ENCODE measurements around the gene SLC35F1.

DNA sequence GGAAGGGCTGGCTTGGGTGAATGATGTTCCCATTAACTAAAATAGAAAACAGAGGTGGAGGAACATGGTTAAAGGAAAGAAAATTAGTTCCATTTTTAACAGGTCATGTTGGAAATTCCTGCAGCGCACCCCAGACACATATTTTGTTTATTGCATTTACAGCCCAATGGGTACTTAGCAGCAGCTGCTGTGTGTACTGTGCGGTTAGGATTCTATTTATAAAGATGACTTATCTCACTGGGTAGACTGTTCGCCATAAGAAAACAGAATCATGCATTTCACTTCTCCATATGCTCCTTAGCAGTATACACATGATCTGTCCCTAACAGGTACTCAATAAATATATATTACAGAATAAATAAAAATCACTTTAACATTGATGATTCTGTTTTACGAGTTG lies 135.8 kb downstream of the SLC35F1 start:
- TF ChIP-seq, protein P1, sequence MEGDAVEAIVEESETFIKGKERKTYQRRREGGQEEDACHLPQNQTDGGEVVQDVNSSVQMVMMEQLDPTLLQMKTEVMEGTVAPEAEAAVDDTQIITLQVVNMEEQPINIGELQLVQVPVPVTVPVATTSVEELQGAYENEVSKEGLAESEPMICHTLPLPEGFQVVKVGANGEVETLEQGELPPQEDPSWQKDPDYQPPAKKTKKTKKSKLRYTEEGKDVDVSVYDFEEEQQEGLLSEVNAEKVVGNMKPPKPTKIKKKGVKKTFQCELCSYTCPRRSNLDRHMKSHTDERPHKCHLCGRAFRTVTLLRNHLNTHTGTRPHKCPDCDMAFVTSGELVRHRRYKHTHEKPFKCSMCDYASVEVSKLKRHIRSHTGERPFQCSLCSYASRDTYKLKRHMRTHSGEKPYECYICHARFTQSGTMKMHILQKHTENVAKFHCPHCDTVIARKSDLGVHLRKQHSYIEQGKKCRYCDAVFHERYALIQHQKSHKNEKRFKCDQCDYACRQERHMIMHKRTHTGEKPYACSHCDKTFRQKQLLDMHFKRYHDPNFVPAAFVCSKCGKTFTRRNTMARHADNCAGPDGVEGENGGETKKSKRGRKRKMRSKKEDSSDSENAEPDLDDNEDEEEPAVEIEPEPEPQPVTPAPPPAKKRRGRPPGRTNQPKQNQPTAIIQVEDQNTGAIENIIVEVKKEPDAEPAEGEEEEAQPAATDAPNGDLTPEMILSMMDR (optimal IDR thresholded peaks at IDR 0.05 in 1 of 3, IDR thresholded peaks at IDR 0.05 in 1 of 3, conservative IDR thresholded peaks at IDR 0.05 in 1 of 3; ENCODE audit: extremely low read depth in 1 of 3, insufficient read depth in 2 of 3, low read length in 3 of 3) = no peak
- TF ChIP-seq EZH2 (IDR thresholded peaks at IDR 0.05; ENCODE audit: low read length) = no peak
